Activated CD8-positive, alpha-beta memory T cell treated with anti-CD3 and anti-CD28 coated beads, Interleukin-2, amount 50 U/mL, for 24 hours (primary cell): Measurements from ENCODE around the gene PLEKHG4B.
"Not testable (repeated sequence)": the region's sequence is repeated elsewhere in the genome, so short reads cannot be mapped to it uniquely, and the experiment has no call there.

Source experiments
- DNase-seq: peaks from one replicate; pipeline ENCODE4 v3.0.0-alpha.2; 2020; ENCODE audit errors: extremely low read depth

Gene PLEKHG4B

DNA sequence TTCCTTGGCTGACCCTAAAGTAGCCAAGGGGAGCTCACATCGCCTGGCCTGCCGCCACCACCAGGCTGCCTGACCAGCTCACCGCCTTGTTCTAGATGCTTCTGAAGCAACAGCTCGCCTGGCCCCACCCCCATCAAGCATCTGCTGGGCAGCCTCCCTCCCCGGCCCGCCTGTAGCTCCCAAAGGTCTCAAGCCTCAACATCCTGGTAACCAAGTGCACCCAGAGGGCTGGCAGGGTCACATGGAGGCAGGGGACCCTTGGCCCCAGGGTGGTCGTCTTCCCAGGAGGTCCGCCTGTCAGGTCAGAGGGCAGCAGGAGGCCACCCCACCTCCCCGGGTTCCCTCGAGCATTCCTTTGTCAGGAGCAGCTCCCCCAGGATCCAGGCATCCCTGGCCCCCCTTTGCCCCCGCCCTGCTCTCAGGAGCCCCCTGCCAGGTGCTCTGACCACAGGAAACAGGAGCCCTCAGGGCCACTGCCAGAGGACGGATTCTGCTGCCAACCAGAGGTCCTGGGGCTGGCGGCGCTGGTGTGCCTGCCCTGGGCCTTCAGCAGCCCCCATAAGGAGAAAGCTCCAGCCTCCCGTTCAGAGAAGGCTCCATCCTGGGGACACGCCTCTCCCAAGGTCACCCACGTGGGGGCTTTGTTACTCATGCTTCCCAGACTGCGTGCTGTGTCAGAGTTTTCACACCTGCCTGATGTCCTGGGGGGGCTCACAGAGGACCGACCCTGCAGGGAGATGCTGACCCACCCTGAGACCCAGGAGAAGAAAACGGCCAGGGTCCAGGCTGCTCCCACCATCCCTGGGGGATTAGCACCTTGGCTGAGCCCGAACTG, 95.9 kb downstream of the PLEKHG4B start:
- DNase-seq, result no peak

DNA sequence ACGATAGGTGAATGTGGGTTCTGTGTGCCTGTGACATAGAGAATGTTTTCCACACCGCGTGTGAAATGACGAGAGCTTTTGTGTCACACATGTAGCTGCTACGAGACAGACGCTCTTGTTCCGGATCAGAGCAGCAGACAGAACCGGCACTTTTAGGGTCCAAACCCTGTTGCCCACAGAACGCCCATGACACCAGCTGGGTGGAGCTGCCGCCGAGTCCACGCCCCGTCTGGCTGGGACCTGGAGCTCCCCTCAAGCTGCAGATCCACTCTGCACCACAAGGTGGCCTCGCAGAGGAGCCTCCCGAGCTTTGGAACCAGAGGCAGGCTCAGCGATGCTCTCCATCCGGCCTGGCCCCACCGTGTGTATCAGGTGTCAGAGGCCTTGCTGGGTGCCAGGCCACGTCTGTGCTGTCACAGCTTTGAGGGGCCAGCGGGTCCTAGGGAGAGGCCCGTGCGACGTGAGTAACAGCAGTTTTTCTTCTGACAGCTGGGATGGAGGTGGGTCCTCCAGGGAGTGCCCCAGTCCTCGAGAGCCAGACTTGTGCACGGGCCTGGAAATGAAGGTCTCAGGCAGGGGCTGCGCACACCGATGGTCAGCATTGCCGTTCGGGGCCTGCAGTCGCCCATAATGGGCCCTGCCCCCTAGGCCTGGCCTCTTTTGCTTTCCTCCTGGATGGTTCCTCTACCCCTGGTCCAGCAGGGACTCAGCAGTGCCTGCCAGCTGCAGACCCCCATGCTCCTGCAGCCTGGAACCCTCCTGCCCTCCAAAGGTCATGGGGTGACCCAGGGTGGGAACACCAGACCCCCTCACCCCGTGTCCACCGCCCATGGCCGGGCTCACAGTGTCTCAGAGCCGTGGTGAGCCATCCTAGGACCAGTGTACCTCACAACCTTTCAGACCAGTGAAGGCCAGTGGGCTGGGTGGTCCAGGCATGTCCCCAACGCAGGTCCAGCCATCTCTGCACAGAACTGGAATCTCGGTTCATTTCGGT, 96.8 kb downstream of the PLEKHG4B start:
- DNase-seq, result peak; percentile 78

DNA sequence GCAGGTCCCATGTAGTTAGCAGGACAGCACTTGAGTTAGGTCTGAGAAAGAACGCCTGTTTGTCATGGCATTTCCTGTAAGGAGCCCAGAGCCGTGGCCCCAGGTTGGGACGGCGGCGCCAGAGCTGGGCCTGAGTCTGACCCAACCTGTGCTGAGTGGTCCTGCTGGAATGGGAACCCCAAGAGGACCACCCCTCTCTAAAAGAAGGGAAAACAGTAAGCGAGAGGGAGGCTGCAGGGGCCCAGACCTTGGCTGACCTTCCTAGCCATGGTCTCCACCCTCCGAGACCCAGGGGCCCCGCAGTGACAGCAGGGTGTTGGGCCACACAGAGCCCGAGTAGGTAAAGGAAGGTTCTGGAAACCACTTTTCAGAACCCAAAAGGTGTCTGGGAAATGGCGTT, 97.5 kb downstream of the PLEKHG4B start:
- no peak for DNase-seq

DNA sequence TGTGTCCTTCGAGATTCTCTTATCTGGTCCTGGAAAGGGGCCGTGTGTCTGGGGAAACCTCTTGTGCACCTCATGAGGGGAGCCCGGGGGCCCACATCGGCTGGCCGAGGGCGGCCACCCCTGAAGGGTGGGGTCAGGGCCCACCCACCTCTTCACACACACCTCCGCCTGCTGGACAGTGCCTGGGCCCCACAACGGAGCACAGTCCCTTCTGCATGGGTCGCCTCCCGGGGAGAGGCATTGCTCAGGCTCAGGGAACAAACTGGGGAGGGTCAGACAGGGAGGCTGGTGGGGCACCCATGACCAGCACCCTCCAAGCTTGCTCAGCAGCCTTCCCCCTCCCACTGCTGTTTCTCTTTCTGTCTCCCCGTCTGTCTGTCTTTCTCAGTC, 98.0 kb downstream of the PLEKHG4B start:
- DNase-seq, result no peak

DNA sequence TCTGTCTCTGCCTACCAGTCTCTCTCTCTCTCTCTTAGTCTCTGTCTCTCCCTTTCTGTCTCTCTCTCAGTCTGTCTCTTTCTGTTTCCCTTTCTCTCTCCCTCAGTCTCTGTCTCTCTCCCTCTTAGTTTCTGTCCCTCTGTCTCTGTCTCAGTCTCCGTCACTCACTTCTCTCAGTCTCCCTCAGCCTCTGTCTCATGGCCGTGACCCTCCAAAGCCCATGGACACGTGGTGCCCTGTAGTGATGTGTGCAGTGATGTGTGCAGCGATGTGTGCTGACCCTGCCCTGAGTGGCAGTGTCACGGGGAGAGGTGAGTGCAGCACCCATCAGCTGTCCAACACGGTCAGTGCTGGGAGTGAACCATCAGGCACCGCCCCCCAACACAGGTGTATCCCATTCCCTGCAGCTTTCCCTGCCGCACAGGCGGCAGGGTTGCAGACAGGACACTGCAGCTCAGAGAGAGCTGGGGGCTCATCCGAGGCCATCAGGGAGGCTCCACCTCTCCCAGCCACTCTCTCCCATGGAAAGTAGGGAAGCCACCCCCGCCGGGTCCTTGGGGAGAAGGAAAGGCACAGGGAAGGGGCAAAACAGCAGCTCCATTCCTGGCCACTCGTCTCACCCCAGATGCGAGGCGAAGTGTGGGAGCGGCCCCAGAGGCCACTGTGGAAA, 98.5 kb downstream of the PLEKHG4B start:
- DNase-seq, result no peak

- no peak for DNase-seq
Measured at GRCh38 chr5:191036-191948, 99.3 kb downstream of the PLEKHG4B start, which contains the start of gene LRRC14B. Gene LRRC14B, plus strand, starts transcription at chr5:191495. Its CDS starts 44 bp downstream, at chr5:191539.

GRCh38 chr5:191949-192690, 100.2 kb downstream of the PLEKHG4B start:
- DNase-seq, result no peak

GRCh38 chr5:192691-192969, 100.7 kb downstream of the PLEKHG4B start:
- DNase-seq, result no peak

GRCh38 chr5:192970-193831, 101.2 kb downstream of the PLEKHG4B start:
- no peak for DNase-seq

GRCh38 chr5:194102-194501, 102.1 kb downstream of the PLEKHG4B start:
- DNase-seq, result no peak

DNA sequence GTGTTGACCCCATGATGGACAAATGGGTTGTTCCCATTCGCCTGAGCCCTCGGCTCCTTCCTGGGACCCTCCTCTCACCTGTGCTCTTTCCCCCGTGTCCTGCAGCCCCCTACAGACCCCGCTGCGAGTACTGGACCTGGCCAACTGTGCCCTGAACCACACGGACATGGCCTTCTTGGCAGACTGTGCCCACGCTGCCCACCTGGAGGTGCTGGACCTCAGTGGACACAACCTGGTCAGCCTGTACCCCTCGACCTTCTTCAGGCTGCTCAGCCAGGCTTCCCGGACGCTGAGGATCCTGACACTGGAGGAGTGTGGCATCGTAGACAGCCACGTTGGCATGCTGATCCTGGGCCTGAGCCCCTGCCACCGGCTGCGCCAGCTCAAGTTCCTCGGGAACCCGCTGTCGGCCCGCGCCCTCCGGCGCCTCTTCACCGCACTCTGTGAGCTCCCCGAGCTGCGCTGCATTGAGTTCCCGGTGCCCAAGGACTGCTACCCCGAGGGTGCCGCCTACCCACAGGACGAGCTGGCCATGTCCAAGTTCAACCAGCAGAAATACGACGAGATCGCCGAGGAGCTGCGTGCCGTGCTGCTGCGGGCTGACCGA, 102.7 kb downstream of the PLEKHG4B start:
- DNase-seq, result no peak

DNA sequence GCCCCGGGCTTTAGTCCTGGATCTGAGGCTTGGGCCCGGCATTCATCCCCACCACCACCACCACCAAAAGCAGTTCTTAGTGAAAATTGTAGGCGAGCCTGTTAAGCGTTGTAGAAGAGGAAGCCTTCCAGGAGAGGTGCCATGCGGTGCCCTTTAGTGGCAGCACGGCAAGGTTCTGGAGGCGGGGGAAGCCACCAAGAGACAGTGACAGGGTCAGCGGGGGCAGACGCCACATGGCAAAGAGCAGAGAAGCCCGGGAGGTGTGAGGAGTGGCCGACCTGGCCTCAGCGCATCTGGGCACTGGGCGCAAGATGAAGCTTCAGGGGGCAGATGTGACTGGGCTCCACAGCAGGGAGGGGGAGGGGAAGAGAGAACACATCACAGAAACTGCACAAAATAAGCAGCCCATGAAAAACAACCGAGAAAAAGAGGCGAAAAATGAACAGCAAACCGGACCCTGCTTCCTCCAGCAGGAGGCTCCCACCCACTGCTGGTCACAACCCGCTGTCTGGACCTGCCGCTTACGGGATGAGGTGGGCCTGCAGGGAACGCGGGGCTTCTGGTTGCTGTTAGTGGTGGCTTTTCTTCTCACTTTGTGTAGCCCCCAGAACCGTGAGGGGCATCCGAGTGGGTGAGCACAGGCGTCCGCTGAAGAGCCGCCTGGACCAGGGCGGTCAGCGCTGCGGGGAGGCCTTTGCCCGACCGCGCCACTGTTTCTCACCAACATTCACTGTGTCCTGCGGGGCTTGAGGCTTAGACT, 103.6 kb downstream of the PLEKHG4B start:
- DNase-seq, result no peak

GRCh38 chr5:196350-196749, 104.4 kb downstream of the PLEKHG4B start:
- no peak for DNase-seq

DNA sequence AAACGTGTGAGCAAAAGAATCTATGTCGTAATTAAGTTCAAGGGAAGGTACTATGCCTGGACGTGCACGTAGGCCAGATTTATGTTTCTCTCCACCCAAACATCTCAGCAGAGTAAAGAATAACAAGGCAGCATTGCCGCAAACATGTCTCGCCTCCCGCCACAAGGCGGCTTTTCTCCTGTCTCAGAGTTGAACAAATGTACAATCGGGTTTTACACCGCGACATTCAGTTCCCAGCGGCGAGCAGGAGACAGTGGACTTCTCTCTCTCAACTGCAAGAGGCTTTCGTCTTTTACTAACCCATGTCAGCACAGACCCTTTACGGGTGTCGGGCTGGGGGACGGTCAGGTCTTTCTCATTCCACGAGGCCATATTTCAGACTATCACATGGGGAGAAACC, 105.1 kb downstream of the PLEKHG4B start:
- not testable (repeated sequence) for DNase-seq

DNA sequence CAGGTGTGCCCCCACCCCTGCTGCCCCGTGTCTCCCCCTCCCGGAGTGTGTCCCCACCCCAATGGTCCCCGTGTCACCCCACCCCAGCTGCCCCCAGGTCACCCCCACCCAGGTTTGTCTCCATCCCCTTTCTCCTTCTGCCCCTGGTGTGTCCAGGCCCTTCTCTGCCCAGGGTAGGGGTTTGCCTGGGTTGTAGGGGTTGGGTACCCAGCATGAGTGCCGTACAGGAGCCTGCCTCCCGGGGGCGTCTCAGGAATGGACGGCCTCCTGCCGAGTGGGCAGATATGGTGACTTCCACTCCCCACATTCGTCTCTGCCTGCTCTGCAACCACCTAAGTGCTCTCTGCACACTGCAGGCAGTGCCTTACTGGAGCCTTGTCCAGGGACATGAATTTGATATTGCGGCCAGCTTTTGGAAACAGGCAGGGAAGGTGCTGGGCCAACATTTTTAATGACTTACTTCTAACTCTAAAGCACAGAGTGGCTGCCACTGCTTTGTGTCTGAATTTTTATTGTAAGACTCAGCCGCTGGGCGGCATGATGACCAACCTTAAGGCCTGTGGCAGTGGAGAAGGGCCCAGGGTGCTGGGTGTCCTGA, 106.0 kb downstream of the PLEKHG4B start:
- DNase-seq, result no peak

- no peak for DNase-seq
Measured at GRCh38 chr5:198516-199196, 106.7 kb downstream of the PLEKHG4B start.

- DNase-seq, result no peak
Measured at GRCh38 chr5:199197-199949, 107.4 kb downstream of the PLEKHG4B start.
